ENCODE data around the gene CENPA.

CENPA gene

GRCh38 chr2:26763019-26763418, 22.8 kb upstream of the CENPA start:
- no peak for DNase-seq

- DNase-seq: peak; percentile 71
These were observed 21.6 kb upstream of the CENPA start, which contains the start of gene SLC35F6 for GRCh38 chr2:26764078-26764887. Gene SLC35F6, plus strand, starts transcription at chr2:26764284. Its CDS starts 66 bp downstream, at chr2:26764350.

- no peak for DNase-seq
These were observed 20.9 kb upstream of the CENPA start for GRCh38 chr2:26764906-26765305.

GRCh38 chr2:26765475-26766200, 20.2 kb upstream of the CENPA start:
- DNase-seq: no peak

GRCh38 chr2:26767129-26767528, 18.7 kb upstream of the CENPA start:
- DNase-seq: no peak

- peak; percentile 90 for DNase-seq
These were observed 17.9 kb upstream of the CENPA start for GRCh38 chr2:26767894-26768487.

- no peak for DNase-seq
These were observed 17.1 kb upstream of the CENPA start for GRCh38 chr2:26768759-26769088.

- DNase-seq: no peak
These were observed 16.6 kb upstream of the CENPA start for GRCh38 chr2:26769089-26769761.

GRCh38 chr2:26770986-26771586, 14.8 kb upstream of the CENPA start:
- peak; percentile 51 for DNase-seq

- peak; percentile 83 for DNase-seq
These were observed 13.5 kb upstream of the CENPA start for GRCh38 chr2:26772064-26773001.

GRCh38 chr2:26776195-26776800, 9.6 kb upstream of the CENPA start:
- DNase-seq: no peak

- DNase-seq: no peak
These were observed 7.8 kb upstream of the CENPA start for GRCh38 chr2:26778098-26778497.

GRCh38 chr2:26778507-26778906, 7.3 kb upstream of the CENPA start:
- DNase-seq: no peak

GRCh38 chr2:26780203-26780760, 5.6 kb upstream of the CENPA start:
- DNase-seq: no peak

- DNase-seq: no peak
These were observed 2.8 kb upstream of the CENPA start for GRCh38 chr2:26782876-26783704.

- no peak for DNase-seq
These were observed 1.2 kb upstream of the CENPA start for GRCh38 chr2:26784570-26785234.

GRCh38 chr2:26786207-26787028, 562 bp downstream of the CENPA start:
- DNase-seq: no peak

- DNase-seq: no peak
These were observed 6.9 kb downstream of the CENPA start for GRCh38 chr2:26792720-26793119.

GRCh38 chr2:26793518-26793917, 7.7 kb downstream of the CENPA start:
- DNase-seq: no peak

Measured in NCI-H2029 (cell line).